ENCODE results near the gene TMEM108.

TMEM108 gene

GRCh38 chr3:133292296-133292695 lies 254.1 kb downstream of the TMEM108 start:
- DNase-seq, result no peak
- Histone ChIP-seq H3K27ac (ENCODE audit: low read length) (no peak overlapping the region), H3K4me1 (ENCODE audit: insufficient read depth, low read length) (no peaks in the 10 kb centered on the region), H3K9me3 (ENCODE audit: insufficient read depth, low read length, severe bottlenecking) (no peaks in the 10 kb centered on the region), H4K20me1 (ENCODE audit: insufficient read depth, low read length) (no peaks in the 10 kb centered on the region), H3K36me3 (ENCODE audit: insufficient read depth, low read length) (no peaks in the 10 kb centered on the region), H3K4me2 (ENCODE audit: insufficient read depth, low read length) (no peak overlapping the region), H3K79me2 (ENCODE audit: insufficient read depth, low read length) (no peaks in the 10 kb centered on the region), H3K27me3 (ENCODE audit: insufficient read depth, low read length, poor library complexity) (peaks cover 14% of the 10 kb centered on the region), H3K4me3 (ENCODE audit: low read depth in 1 of 2, low read length in 2 of 2) (no peak overlapping the region), H3K9ac (ENCODE audit: low read depth, low read length) (no peak overlapping the region), H2AFZ (ENCODE audit: low read depth, low read length) (no peak overlapping the region)
- no peak for ATAC-seq (ENCODE audit: insufficient read depth, low read depth)
- no peak for TF ChIP-seq EZH2 (IDR thresholded peaks at IDR 0.05; ENCODE audit: borderline replicate concordance, low read depth, low read length, severe bottlenecking)
- TF ChIP-seq, protein P1, sequence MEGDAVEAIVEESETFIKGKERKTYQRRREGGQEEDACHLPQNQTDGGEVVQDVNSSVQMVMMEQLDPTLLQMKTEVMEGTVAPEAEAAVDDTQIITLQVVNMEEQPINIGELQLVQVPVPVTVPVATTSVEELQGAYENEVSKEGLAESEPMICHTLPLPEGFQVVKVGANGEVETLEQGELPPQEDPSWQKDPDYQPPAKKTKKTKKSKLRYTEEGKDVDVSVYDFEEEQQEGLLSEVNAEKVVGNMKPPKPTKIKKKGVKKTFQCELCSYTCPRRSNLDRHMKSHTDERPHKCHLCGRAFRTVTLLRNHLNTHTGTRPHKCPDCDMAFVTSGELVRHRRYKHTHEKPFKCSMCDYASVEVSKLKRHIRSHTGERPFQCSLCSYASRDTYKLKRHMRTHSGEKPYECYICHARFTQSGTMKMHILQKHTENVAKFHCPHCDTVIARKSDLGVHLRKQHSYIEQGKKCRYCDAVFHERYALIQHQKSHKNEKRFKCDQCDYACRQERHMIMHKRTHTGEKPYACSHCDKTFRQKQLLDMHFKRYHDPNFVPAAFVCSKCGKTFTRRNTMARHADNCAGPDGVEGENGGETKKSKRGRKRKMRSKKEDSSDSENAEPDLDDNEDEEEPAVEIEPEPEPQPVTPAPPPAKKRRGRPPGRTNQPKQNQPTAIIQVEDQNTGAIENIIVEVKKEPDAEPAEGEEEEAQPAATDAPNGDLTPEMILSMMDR (IDR thresholded peaks at IDR 0.05; ENCODE audit: borderline replicate concordance, extremely low read depth, low read length, poor library complexity, severe bottlenecking), result no peak

GRCh38 chr3:133293397-133294110 lies 255.4 kb downstream of the TMEM108 start:
- ATAC-seq (ENCODE audit: insufficient read depth, low read depth) (no peak), DNase-seq (no peak)
- Histone ChIP-seq H3K27ac (ENCODE audit: low read length) (no peak overlapping the region), H3K4me3 (ENCODE audit: low read depth in 1 of 2, low read length in 2 of 2) (no peak overlapping the region), H2AFZ (ENCODE audit: low read depth, low read length) (no peak overlapping the region), H3K4me1 (ENCODE audit: insufficient read depth, low read length) (no peaks in the 10 kb centered on the region), H3K79me2 (ENCODE audit: insufficient read depth, low read length) (no peaks in the 10 kb centered on the region), H3K36me3 (ENCODE audit: insufficient read depth, low read length) (no peaks in the 10 kb centered on the region), H3K4me2 (ENCODE audit: insufficient read depth, low read length) (no peak overlapping the region), H3K27me3 (ENCODE audit: insufficient read depth, low read length, poor library complexity) (peaks cover 16% of the 10 kb centered on the region), H3K9me3 (ENCODE audit: insufficient read depth, low read length, severe bottlenecking) (no peaks in the 10 kb centered on the region), H4K20me1 (ENCODE audit: insufficient read depth, low read length) (no peaks in the 10 kb centered on the region), H3K9ac (ENCODE audit: low read depth, low read length) (no peak overlapping the region)
- TF ChIP-seq, protein P1 (IDR thresholded peaks at IDR 0.05; ENCODE audit: borderline replicate concordance, extremely low read depth, low read length, poor library complexity, severe bottlenecking), result no peak
- TF ChIP-seq EZH2 (IDR thresholded peaks at IDR 0.05; ENCODE audit: borderline replicate concordance, low read depth, low read length, severe bottlenecking), result no peak

DNA sequence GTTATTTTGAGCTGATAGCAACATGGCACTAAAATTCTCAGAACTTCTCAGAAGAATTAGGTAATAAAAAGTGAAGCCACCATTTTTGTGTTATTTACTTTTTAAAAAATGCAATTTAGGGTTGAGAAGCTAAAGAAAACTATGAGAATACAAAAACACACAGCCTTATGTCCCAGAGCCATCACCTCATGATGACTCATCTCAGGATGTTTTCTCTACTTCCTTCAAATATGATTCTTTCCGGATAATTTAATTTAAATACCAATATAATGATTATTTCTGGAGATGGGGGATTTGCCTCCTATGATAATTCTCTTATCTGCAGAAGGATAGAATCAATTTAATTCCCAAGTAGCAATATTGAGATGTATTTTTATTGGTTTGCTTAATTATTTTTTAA lies 256.1 kb downstream of the TMEM108 start:
- Histone ChIP-seq H3K4me1 (ENCODE audit: insufficient read depth, low read length) (no peaks in the 10 kb centered on the region), H2AFZ (ENCODE audit: low read depth, low read length) (no peak overlapping the region), H3K79me2 (ENCODE audit: insufficient read depth, low read length) (no peaks in the 10 kb centered on the region), H3K36me3 (ENCODE audit: insufficient read depth, low read length) (no peaks in the 10 kb centered on the region), H3K4me3 (ENCODE audit: low read depth in 1 of 2, low read length in 2 of 2) (no peak overlapping the region), H3K9me3 (ENCODE audit: insufficient read depth, low read length, severe bottlenecking) (no peaks in the 10 kb centered on the region), H3K4me2 (ENCODE audit: insufficient read depth, low read length) (no peak overlapping the region), H3K27me3 (ENCODE audit: insufficient read depth, low read length, poor library complexity) (peaks cover 16% of the 10 kb centered on the region), H3K27ac (ENCODE audit: low read length) (no peak overlapping the region), H4K20me1 (ENCODE audit: insufficient read depth, low read length) (no peaks in the 10 kb centered on the region), H3K9ac (ENCODE audit: low read depth, low read length) (no peak overlapping the region)
- no peak for TF ChIP-seq EZH2 (IDR thresholded peaks at IDR 0.05; ENCODE audit: borderline replicate concordance, low read depth, low read length, severe bottlenecking)
- TF ChIP-seq, protein P1 (IDR thresholded peaks at IDR 0.05; ENCODE audit: borderline replicate concordance, extremely low read depth, low read length, poor library complexity, severe bottlenecking), result no peak
- DNase-seq (no peak), ATAC-seq (ENCODE audit: insufficient read depth, low read depth) (no peak)

Measured in DND-41 (cell line).